Measurements from ENCODE around the gene PTPRS. TPM values are rescaled to one million over a fixed set of nuclear protein-coding genes. Genes with fewer than 3 reads are reported as not detected.

PTPRS gene
- total and polyA plus RNA-seq, 2 donors (not counting 3 experiments of a cell fraction or from before 2014, with no cell fraction given): 10.1 to 16.1 TPM

DNA sequence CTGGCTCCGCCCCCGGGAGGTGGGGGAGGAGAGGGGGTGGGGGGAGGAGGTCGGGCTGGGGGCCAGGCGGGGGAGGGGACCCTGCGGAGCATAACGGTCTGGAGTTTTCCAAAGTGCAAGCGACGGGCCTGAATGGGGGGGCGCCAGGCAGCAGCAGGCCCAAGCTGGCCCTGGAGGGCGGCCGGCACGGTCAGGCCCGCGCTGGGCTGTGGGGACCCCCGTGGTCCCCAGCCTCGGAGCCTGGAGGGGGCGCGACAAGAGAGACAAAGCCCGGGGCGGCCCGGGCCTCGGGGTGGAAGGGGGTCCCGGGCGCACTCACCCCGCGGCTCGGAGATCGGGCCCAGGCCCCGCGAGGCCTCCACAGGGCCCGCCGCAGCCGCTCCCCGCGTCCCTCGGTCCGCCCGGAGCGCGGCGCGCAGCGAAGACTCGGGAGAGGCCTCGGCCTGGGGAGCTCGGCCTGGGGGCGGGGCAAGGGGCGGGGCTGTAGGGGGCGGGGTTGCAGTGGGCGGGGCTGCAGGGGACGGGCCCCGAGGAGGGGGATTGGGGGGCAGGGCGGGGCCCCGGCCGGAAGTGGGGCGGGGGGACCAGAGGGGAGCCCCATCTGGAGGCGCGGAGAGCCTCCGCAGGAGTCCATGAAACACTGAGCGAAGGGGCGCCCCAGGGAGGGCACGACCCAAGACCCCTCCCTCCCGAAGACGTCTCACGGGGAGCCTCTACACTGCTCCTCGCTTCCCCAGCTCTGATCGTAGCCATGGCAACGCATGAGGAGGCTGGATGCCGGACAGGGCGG, 47.6 kb downstream of the PTPRS start:
- BruUV-seq (replicated peaks): no TSS peak
- Histone ChIP-seq H3K4me2 (ENCODE audit: insufficient read depth, low read length) (peak overlapping the region; percentile 31), H3K9me3 (replicated peaks; ENCODE audit: control insufficient read depth, insufficient read depth, low read length) (no peaks in the 10 kb centered on the region), H2AFZ (ENCODE audit: low read depth, low read length) (peak overlapping the region; percentile 66), H4K20me1 (replicated peaks; ENCODE audit: control insufficient read depth, extremely low read depth, insufficient read depth, low read length) (no peaks in the 10 kb centered on the region), H3K27me3 (ENCODE audit: control insufficient read depth in 2 of 2, insufficient read depth in 2 of 2, low read length in 2 of 2) (peaks cover 4 to 13% of the 10 kb centered on the region in 2 experiments), H3K4me1 (ENCODE audit: control insufficient read depth, extremely low read depth, insufficient read depth, low read length) (peaks cover 5% of the 10 kb centered on the region), H3K27ac (ENCODE audit: insufficient read depth, low read depth, low read length) (no peak overlapping the region), H3K9ac (replicated peaks; ENCODE audit: extremely low read depth, insufficient read depth, low read length) (peak overlapping the region; percentile 31), H3K36me3 (ENCODE audit: control insufficient read depth in 2 of 2, extremely low read depth in 1 of 2, insufficient read depth in 2 of 2, low read length in 2 of 2) (no peaks in the 10 kb centered on the region), H3K79me2 (ENCODE audit: control insufficient read depth, insufficient read depth, low read length) (no peaks in the 10 kb centered on the region), H3K4me3 (replicated peaks in 1 of 3; ENCODE audit: insufficient read depth in 1 of 3, low read depth in 1 of 3, low read length in 3 of 3) (peak overlapping the region in 2 of 3 experiments; percentile 23 to 51), H3K9me1 (replicated peaks; ENCODE audit: control insufficient read depth, extremely low read depth, insufficient read depth, low read length) (no peaks in the 10 kb centered on the region)
- dilution Hi-C loops (cut with MboI; ENCODE audit: extremely low pct_ligation_motif_present, low sequenced_read_pairs) (no loop called here), intact Hi-C loops (cut with micrococcal nuclease) (no loop called here)
- FAIRE-seq (peak; percentile 26), DNase-seq (ENCODE audit: low read depth, low spot score) (peak; percentile 19)
- POLR2A ChIA-PET: interaction anchor here (0.7 kb wide), 2 partner anchors 16 to 84 kb away, joined by 3 to 4 read pairs; no protein-coding TSS in a partner anchor
- no peak for TF ChIP-seq FOS (IDR thresholded peaks at IDR 0.05; ENCODE audit: borderline replicate concordance, insufficient read depth, low read length)
- TF ChIP-seq POLR2AphosphoS5 (IDR thresholded peaks at IDR 0.05; ENCODE audit: insufficient read depth, low read depth, low read length): no peak
- TF ChIP-seq POLR2A (IDR thresholded peaks at IDR 0.05; ENCODE audit: low read depth, low read length): no peak
- TF ChIP-seq, protein P1, sequence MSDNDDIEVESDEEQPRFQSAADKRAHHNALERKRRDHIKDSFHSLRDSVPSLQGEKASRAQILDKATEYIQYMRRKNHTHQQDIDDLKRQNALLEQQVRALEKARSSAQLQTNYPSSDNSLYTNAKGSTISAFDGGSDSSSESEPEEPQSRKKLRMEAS (IDR thresholded peaks at IDR 0.05; ENCODE audit: insufficient read depth, insufficient read length): no peak
- TF ChIP-seq JUN (IDR thresholded peaks at IDR 0.05; ENCODE audit: borderline replicate concordance, insufficient read depth, insufficient read length, low read depth): no peak
- TF ChIP-seq EZH2 (IDR thresholded peaks at IDR 0.05; ENCODE audit: borderline replicate concordance, low read depth, low read length, severe bottlenecking): no peak
- no peak for TF ChIP-seq MYC (IDR thresholded peaks at IDR 0.05; ENCODE audit: low read depth, low read length)
- no peak for TF ChIP-seq CTCF (IDR thresholded peaks at IDR 0.05; ENCODE audit: extremely low read depth in 1 of 2, insufficient read depth in 1 of 2, low read depth in 1 of 2, low read length in 2 of 2)
- TF ChIP-seq GATA2 (IDR thresholded peaks at IDR 0.05; ENCODE audit: insufficient read depth, insufficient read length, low read depth, low read length): no peak
- CTCF ChIA-PET: interaction anchor here (0.6 to 0.7 kb wide), 3 partner anchors 12 to 266 kb away, joined by 3 to 4 read pairs (median 3); no protein-coding TSS in a partner anchor

All from endothelial cell of umbilical vein (primary cell).